Stimulated activated CD4-positive, alpha-beta T cell treated with anti-CD3 and anti-CD28 coated beads, Interleukin-4, amount 100 ng/mL, for 4 hours (primary cell): ENCODE measurements around the gene MMAB.

Experiments used
- DNase-seq, 2 experiments: peaks; one replicate each; pipeline ENCODE4 v3.0.0-alpha.2; 2020

MMAB gene

DNA sequence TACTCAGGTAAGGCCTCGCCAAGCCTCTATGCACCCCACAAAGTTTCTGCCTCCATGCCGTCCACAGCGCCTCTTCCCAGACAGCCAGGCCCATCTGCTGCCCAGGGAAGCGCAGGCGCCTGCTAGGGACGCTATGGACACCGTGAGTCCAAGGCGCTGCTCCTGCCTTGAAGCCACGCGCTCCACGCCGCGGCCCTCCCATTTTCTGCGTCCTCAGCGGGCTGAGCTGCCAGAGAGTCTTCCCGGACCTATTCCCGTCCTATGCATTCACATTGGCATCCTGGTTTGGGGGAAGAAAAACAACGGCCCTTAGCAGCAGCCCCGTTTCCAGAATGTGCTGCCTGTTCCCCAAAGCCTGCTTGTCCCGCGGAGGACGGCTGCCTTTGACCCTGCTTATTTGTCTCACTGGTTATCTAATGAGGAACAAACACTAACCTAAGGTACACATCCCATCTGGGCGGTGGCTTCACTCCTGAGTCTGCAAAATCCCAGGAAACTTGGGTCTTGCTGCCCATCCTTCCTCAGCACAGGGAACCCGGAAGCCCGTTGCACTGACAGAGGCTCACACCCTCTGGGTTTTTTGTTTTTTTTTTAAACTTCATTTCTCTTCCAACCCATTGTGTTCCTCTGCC, 38.0 kb downstream of the MMAB start:
- no peak for DNase-seq

DNA sequence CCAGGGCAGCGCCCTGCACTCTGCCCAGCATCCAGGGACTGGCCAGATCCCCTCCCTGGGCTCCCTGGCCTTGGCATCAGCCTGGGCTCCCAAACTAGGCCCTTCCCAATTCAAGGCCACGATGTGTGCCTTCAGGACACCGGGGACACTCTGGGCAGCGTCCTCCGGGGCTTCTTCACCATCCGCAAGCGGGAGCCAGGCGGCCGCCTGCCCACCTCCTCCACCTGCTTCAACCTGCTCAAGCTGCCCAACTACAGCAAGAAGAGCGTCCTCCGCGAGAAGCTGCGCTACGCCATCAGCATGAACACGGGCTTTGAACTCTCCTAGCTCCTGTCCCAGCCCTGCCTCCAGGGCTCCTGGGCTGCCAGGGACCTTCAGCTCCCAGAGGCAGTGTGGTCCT, 38.8 kb downstream of the MMAB start:
- no peak for DNase-seq

DNA sequence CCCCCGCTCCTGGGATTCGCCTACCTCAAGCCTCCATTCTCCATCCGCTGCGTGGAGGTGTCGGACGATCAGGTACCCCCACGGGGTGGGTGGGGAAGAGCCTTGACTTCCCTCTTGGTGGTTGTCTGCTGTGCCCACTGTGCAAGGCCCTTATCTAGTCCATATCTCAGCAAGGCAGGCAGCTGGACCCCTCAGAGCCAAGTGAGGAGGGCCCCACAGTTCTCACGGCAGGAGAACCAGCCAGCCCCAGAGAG, 39.9 kb downstream of the MMAB start:
- no peak for DNase-seq

DNA sequence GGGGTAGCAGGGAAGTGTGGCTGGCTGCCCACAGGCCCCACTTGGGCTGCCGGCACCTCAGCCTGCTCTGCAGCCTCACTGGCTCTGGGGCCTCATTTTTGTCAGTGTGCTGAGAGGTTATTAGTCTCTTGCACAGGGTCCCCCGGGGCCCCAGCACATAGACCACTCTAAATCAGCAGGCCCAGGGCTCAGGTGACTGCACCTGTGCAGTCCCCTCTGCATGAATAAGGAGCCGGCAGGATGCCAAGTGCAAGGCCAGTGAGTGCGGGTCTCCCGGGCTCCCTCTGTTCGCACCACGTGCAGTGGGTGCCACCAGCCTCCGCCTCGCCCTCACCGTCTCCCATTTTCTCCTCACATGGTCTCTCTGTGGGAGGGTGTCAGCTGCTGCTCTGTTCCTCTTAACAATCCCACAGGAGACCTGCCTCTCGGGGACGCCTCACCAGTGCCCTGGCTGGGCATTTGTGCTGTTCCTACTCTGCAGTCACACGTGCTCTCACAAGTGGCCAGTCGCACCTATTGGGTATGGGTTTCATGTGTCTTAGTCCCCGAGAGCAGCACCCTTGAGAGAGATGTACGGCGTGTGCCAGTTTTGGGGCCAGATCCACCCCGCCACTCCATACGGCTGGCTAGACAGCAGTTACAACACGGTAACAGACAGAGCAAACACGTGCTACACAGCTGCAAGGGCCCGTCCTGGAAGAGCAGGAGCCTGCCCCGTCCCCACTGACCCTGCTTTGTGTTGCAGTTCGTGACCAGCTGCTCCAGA, 40.4 kb downstream of the MMAB start:
- DNase-seq, result no peak

DNA sequence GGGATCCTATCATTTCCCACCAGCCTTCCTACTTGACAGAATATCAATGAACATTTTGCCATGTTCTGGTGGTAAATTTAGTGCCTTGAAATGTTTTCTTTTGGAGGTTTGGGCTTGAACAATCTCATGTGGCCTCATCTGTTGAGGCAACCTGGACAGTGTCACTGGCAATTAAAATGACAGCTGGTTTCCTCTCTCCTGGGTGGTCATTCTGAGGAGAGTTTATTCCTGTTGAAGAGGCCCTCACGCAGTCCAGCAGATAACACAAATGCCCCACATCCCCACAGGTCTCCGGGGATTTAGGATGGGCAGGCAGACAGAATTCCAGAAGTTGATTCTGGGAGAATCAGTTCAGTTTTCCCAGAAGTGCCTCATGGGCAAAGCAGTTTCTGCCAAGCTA, 41.9 kb downstream of the MMAB start:
- no peak for DNase-seq

DNA sequence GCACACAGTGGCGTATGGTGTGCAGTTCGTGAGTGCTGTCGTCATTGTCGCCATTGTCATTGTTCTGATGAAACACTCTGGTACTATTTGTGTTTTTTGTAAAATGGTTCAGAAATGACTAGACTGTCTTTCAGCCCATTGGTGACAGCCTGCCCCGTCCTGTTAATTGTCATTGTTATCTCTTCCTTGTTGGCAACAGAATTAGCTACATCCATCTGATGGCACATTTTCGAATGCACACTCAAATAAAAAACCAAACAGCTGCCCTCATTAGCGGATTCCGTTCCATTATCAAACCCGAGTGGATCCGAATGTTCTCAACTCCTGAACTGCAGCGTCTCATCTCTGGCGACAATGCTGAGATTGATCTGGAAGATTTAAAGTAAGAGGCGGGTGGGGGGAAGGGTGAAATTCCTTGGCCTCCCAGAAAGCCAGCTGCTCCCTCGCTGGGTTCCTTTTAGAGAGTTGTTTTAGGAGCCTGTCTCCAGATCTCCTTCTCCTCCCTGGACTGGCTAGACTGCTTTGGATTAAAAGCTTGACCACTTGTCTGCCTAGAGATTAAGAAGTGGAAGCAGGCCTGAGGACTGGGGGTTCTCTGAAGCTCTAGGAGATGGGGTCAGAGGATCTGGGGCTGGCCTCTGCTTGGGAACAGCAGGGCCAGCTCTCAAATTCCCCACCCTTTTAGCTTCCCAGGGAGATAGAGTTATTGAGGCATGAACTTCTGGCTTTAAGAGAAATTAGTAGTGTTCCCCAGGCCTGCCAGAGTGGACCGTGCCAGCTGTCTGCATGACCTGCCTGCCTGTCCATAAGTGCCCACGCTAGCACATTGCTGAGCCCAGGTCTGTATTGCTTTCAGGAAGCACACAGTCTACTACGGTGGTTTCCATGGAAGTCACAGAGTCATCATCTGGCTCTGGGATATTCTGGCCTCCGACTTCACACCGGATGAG, 43.3 kb downstream of the MMAB start:
- no peak for DNase-seq

DNA sequence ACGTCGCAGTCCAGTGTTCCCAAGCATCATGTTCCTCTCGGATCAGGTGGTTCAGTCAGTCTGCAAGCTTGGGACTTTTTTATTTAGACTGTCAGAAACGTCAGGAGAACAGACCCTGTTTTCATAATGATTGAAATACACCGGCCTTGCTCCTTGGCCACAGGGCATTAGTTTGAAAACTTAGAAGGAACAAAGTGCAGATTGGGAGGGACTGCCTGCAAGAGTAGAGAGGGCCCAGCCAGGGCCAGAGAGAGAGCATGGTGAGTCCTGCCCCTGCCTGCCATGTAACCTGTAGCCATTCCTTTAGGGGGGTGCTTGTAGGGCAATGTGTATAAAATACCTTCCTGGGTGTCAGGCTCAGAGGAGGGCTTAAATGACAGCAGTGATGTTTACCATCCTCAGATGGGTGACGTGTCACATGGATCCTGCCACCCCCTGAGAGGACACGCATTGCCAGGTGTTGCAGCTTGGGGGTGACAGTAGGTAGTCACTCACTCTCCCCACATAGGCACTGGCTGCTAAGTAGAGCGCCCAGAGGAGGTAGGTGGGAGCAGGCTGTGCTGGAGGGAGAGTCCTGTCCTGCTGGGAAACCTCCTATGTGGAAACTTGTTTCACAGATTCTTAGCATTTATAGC, 45.7 kb downstream of the MMAB start:
- no peak for DNase-seq

DNA sequence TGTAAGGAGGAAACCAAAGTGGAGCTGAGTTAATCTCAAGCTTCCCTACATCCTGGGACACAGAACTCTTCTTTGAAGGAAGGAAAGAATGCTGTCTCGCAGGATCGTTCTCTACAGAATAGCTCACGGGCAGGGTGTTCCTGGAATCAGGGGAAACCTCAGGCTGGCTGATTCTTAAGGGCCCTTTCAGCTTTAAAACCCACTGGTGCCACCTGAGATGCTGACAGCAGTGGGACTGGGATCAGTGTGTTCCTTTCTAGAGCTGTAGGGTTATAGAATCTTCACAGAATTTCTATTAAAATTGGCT, 48.1 kb downstream of the MMAB start:
- DNase-seq, result no peak

DNA sequence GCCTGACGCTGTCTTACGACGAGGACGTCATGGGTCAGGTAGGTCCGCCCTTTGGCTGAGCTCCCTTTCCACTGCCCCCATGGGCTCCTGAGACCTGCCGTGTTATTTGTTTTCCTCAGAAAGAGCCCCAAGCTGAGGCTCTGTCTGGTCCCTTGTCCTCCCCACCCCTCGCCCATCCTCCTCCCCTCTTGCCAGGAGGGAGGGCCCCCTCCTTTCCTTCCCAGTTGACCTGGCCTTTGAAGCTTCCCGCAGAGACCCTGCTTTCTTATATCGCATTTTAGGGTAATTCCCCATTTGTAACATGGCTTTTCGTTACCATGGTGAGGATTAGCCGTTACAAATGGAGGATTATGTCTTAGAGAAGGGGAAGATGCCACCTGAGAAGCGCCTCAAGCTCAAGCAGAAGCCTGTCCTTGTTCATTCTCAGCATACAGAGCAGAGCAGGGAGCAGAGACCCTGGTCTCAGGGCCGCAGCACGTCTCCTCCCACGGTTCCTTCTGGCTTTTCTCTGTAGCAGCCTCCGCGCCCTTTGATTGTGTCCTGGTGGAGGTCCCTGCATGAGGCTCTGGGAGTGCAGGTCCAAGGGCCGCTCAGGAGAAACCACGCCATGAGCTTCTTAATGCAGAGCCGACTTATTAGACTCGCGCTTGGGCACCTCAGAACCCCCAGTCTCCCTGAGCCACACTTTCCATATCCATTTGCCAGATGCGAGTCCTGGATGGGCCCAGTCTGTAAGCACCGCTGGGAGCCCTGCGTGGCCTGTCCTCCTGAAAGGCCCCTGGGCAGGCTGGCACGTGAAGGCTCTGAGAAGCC, 48.6 kb downstream of the MMAB start:
- DNase-seq, result no peak

DNA sequence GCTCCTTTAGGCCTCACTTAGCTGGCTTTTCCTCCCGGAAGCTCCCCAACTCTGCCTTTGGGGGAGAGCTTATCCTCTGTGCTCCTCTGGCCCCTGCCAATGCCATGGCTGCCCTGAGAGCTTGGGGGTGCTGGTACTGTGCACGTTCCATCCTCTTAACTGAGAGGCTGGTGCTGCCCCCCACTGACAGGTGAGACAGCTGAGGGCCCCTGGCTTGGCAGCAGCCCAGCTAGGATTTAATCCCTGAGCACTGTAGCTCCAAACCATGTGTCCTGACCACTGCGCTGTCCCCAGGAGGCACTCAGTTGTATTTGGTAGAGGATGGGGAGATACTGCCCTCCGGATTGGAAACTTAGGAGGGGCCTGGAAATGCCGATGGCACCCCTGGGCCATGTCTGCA, 49.8 kb downstream of the MMAB start:
- no peak for DNase-seq

DNA sequence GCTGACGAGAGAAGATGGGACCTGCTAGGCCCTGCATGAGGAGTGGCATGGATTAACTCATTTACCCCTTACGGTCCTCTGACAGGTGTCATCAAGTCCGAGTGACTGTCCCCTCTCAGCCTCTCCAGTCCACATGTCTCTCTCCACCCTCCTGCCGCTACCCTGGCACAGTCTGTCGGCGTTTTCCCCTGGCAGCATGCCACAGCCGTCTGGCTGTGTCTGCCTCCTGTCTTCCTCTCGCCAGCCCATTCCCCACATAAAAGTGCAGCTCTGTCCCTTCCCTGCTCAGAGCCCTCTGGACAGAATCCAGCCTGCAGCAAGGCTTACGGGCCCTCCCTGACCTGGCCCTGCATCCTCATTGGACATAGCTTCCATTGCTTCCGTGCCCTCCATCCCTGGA, 50.2 kb downstream of the MMAB start:
- no peak for DNase-seq

DNA sequence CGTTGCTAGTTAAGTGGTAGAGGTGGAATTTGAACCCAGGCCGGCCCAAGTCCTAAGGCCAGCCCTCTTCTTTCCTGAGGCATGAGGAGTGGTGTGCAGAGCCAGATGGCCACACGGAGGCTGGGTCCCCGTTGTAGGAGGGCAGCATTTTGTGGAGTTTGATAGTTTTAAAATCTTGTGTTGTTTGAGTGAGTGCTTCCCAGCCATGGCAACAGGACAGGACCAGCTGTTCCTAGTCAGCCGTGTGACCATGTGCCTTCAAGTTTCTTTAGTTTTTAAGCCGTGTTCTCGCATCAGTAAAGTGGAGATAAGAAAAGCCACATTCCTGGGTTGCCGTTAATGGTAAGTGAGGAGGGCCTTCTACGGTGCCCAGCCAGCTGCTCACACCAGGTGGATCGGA, 51.5 kb downstream of the MMAB start:
- DNase-seq, result no peak

DNA sequence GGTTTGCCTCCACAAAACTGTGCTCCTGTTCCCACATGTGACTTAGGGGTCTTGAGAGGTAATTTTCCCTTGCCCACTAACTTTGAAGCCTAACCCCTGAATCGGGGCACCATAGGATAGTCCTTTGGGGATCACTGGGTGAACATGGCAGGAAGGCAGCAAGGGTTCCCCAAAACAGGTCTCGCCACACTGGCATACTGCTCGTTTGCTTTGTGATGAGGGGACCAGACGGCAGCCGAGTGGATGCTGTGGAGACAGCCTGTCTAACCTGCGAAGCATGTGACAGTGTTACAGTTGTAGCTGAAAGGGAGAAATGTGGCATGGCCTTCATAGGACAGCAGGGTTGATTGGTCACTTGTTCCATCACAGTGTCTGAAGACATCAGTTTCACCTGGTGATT, 53.5 kb downstream of the MMAB start:
- no peak for DNase-seq

DNA sequence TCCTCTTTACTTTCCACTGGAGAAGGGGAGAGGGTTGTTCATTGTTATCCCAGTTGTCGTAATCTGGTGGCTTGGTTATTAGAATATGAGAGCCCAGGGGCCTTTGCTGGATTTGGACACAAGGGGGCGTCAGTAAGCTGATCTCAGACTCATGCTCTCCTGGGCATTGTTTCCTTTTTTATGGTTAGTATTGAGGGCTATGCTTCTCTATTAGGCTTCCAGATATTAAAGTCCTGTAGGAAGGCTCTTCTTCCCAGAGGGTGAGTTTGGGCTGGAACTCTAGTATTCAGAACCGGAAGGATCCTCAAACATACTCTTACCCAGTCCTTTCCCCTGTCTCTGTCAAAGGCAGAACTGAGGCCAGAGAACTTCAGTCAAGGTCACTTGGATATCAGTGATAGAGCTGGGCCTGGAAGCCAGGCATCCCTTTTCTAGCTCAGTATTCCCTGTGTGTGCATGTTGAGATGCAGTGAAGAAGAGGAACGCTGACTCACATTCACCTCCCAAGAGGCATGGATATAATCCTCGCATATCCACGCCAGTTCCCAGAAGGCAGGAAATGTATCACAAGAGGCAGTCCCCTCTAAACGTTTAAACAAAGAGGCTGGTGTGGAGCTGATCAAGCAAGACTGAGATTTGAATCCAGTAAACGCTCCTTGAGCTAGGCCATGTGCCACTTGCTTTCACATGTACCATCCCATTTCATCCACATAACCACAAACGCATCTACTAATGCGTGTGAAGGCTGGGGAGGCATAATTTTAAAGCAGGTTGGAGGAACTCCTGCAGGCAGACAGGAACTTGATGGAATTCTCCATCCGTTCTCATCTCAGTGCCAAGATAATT, 54.3 kb downstream of the MMAB start:
- DNase-seq, result peak; percentile 24 to 46

DNA sequence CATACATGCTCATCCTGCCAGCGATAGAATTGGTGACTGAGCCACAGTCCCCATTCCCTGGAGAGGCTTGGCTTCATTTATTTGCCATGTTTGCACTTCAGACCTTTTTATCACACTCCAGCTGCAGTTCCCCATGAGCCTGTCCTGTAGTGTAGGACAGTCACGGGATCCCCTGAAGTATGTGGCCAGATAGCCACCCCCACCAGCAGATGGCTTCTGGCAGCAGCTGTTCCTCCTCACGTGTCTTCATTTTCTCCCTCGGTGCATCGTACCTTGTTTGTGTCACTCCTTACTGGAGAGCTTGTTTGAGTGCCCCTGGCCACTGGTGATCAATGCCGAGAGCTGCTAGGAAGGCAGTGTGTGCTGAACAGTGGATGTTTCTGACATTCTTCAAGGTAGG, 55.7 kb downstream of the MMAB start:
- DNase-seq, result no peak

DNA sequence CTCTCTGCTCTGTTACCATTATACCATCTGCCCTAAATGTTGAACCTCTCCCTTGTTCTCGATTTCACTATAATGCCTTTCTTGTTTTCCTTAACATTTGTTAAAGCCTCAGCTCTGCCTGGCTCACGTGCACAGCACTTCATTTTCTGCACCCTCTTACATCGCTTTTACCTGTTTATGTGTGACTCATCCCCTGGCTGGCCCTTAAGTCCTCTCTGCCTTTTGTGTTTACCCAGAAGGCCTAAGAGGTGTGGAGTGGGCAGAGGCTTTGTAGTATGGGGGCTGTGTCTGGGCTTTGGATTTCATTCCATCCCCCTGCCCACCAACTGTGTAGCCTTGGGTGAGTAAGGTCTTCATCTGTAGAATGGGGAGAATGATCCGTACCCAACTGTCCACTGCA, 59.3 kb downstream of the MMAB start:
- DNase-seq, result no peak

DNA sequence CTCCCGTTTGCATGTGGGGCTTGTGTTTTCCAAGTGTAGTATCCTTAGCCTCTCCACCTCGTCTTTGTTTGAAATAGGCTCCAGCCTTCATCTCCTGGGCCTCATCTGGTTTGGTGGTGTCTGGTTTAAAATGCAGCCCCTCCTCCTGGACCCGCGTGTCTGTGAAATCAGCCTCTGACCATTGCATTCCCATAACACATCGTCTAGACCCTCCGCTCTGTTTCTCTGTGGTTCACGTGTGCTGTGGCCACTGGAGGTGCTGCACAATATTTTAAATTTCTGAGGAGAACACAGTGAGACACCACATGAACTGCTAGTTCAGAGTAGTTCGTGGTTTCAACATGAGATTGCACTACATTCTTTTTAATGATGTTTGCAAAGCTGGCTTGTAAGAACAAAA, 60.3 kb downstream of the MMAB start:
- no peak for DNase-seq

DNA sequence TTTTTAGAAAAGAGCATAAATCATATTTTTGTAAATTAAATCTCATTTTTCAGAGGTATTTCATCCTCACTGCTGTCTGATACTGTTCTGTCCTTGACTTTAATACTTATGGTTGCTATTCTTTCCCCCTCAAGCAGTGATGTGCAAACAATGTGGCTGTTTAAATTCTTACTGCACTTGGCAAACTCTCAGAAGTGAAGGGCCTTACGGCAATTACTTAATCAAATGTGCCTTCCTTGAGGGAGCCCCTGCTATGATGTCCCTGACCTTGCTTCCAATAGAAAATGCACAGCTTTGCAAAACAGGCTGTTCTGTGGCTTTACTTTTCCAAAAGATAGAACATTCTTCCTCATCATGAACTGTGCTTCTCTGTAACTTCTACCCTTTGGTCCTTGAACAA, 60.7 kb downstream of the MMAB start:
- DNase-seq, result no peak

DNA sequence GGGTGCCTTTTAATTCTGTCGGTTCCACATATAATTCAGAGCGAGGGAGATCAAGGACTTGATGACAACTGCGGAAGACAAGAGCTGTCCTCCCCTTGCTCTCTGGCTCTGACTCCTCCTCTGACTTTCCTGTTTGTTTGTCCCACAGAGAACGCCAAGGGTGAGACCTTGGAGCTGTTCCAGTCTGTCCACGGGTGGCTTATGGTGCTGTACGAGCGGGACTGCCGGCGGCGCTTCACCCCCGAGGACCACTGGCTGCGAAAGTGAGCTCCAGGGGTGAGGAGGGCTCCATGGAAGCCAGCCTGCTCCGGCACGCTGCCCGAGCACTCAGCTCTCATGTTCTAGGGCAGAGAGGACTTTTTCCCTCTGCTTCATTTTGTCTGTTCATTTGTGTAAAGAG, 63.1 kb downstream of the MMAB start:
- no peak for DNase-seq

DNA sequence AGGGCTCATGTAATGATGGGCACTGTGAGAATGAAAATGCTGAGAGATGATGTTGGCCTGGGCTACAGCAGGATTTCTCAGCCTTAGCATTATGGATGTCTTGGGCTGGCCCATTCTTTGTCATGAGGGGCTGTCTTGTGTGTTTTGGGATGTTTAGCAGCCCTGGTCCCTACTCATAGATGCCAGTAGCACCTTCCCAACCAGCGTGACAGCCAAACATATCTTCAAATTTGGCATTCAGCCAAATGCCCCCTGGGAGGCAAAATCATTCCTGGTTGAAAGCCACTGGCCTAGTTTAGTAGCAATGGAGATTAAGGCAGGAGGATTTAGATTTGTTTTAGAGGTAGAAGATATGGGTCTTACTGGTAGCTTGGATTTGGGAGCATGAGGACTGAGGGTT, 69.2 kb downstream of the MMAB start:
- DNase-seq, result no peak
